ENCODE results near the gene ARHGEF10L.
"Not testable (repeated sequence)": the region's sequence is repeated elsewhere in the genome, so short reads cannot be mapped to it uniquely, and the experiment has no call there.

Gene ARHGEF10L

DNA sequence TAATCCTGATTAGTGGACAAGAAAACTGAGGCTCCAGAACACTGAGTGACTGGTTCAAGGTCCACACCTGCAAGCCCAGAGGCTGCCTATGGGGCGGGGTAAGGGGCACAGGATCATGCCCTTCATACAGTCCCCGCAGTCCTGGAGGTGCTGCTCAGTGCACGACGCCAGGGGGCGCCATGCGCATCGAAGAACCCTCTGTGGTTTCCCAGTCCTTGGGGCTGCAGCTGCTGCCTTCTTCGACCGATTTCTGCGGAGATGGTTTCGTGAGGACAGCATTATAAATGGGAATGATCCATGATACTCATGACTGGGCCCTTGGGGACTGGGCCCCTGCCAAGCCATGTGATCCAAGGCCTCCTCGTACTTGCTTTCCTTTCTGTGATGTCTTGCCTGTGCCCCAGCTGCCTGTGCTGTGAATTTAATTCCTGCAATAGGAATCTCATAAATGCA lies 37.1 kb upstream of the ARHGEF10L start:
- no peak overlapping the region for H3K27ac ChIP-seq
- peak; percentile 66 for DNase-seq (ENCODE audit: low spot score)
- CTCF ChIA-PET = interaction anchor here (0.5 to 3.1 kb wide), 17 partner anchors 18 to 294 kb away, joined by 3 to 58 read pairs (median 4); no protein-coding TSS in a partner anchor
- TF ChIP-seq, protein P1, sequence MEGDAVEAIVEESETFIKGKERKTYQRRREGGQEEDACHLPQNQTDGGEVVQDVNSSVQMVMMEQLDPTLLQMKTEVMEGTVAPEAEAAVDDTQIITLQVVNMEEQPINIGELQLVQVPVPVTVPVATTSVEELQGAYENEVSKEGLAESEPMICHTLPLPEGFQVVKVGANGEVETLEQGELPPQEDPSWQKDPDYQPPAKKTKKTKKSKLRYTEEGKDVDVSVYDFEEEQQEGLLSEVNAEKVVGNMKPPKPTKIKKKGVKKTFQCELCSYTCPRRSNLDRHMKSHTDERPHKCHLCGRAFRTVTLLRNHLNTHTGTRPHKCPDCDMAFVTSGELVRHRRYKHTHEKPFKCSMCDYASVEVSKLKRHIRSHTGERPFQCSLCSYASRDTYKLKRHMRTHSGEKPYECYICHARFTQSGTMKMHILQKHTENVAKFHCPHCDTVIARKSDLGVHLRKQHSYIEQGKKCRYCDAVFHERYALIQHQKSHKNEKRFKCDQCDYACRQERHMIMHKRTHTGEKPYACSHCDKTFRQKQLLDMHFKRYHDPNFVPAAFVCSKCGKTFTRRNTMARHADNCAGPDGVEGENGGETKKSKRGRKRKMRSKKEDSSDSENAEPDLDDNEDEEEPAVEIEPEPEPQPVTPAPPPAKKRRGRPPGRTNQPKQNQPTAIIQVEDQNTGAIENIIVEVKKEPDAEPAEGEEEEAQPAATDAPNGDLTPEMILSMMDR (conservative IDR thresholded peaks at IDR 0.05; ENCODE audit: low read depth) = peak; percentile 70
- POLR2A ChIA-PET (ENCODE audit: low non-redundant PET) = no interaction called here

DNA sequence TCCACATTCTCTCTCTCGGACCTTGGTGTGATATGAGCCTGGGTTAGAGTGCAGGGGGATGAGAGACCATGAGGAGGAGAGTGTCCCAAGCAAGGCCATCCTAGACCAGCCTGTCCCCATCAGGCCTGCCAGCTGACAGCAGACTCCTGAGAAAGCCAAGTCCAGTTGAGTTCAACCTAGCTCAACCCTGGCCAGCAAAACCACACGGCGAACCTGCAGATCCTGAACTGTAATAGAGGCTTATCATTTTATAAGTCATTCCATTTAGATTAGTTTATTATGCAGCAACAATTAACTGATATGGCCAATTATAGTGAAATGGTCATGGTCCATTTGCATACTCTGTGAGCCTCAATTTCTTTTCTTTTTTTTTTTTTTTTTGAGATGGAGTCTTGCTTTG lies 36.4 kb upstream of the ARHGEF10L start:
- CTCF ChIA-PET = interaction anchor here (0.6 to 3.1 kb wide), 12 partner anchors 18 to 293 kb away, joined by 3 to 58 read pairs (median 4); no protein-coding TSS in a partner anchor
- TF ChIP-seq, protein P1 (conservative IDR thresholded peaks at IDR 0.05; ENCODE audit: low read depth) = no peak
- no peak for DNase-seq (ENCODE audit: low spot score)
- H3K27ac ChIP-seq = no peak overlapping the region
- POLR2A ChIA-PET (ENCODE audit: low non-redundant PET) = interaction anchor here (0.6 kb wide), 1 partner anchor 214 kb away, joined by 4 read pairs; no protein-coding TSS in a partner anchor

DNA sequence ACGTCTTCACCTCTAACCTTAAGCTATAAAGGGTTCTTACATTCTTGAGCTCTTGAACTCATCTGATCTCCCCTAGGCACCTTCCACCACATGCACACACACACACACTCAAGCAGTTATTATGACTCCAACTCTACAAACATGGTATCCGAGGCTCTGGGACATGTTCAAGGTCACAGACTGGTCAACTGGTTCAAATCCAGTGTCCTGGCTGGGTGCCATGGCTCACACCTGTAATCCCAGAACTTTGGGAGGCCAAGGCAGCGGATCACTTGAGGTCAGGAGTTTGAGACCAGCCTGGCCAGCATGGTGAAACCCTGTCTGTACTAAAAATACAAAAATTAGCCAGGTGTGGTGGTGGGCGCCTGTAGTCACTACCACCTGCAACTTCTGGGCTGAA lies 32.3 kb upstream of the ARHGEF10L start:
- DNase-seq (ENCODE audit: low spot score); H3K27ac ChIP-seq; POLR2A ChIA-PET (ENCODE audit: low non-redundant PET): not testable (repeated sequence)
- CTCF ChIA-PET = interaction anchor here (0.6 to 2.2 kb wide), 5 partner anchors 12 to 100 kb away, joined by 3 to 12 read pairs (median 4); no protein-coding TSS in a partner anchor

GRCh38 chr1:17507915-17508314 lies 31.6 kb upstream of the ARHGEF10L start:
- CTCF ChIA-PET = interaction anchor here (0.6 to 2.2 kb wide), 6 partner anchors 12 to 99 kb away, joined by 3 to 12 read pairs (median 5); no protein-coding TSS in a partner anchor

GRCh38 chr1:17509363-17509762 lies 30.1 kb upstream of the ARHGEF10L start:
- H3K27ac ChIP-seq = no peak overlapping the region
- CTCF ChIA-PET = interaction anchor here (1.7 kb wide), 1 partner anchor 96 kb away, joined by 6 read pairs; no protein-coding TSS in a partner anchor
- TF ChIP-seq, protein P1 (conservative IDR thresholded peaks at IDR 0.05; ENCODE audit: low read depth) = no peak
- DNase-seq (ENCODE audit: low spot score) = no peak
- POLR2A ChIA-PET (ENCODE audit: low non-redundant PET) = no interaction called here

More at GRCh38 chr1:17507915-17508314, 31.6 kb upstream of the ARHGEF10L start:
- no peak for DNase-seq (ENCODE audit: low spot score)
- no peak overlapping the region for H3K27ac ChIP-seq
- TF ChIP-seq, protein P1 (conservative IDR thresholded peaks at IDR 0.05; ENCODE audit: low read depth) = no peak
- POLR2A ChIA-PET (ENCODE audit: low non-redundant PET) = no interaction called here

GRCh38 chr1:17510138-17510537 lies 29.4 kb upstream of the ARHGEF10L start:
- CTCF ChIA-PET = no interaction called here

DNA sequence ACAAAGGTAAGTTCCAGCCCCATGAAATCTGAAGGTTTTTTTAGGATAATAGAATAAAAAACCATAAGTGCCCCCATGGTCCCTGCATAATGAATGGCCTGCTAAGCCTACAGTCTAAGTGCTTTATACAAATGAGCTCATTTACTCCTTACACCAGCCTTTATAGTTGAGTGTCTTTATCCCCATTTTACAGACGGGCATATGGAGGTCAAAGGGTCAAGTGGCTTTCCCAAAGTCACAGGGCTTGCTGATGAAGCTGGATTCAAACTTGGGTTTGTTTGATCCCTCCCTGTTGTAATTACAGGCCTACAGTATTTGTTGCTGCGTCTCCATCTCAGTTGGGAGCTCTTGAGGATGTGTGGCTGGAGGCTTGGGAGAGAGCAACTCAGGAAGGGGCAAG lies 28.3 kb upstream of the ARHGEF10L start:
- no peak overlapping the region for H3K27ac ChIP-seq
- ChIA-PET CTCF (interaction anchor here (1.0 to 2.6 kb wide), 2 partner anchors 11 to 95 kb away, joined by 3 to 11 read pairs; no protein-coding TSS in a partner anchor), POLR2A (ENCODE audit: low non-redundant PET) (no interaction called here)
- TF ChIP-seq, protein P1 (conservative IDR thresholded peaks at IDR 0.05; ENCODE audit: low read depth) = no peak
- no peak for DNase-seq (ENCODE audit: low spot score)

More at GRCh38 chr1:17510138-17510537, 29.4 kb upstream of the ARHGEF10L start:
- TF ChIP-seq, protein P1 (conservative IDR thresholded peaks at IDR 0.05; ENCODE audit: low read depth) = no peak
- no peak overlapping the region for H3K27ac ChIP-seq
- DNase-seq (ENCODE audit: low spot score) = no peak
- POLR2A ChIA-PET (ENCODE audit: low non-redundant PET) = interaction anchor here (0.6 kb wide), 1 partner anchor 871 kb away, joined by 3 read pairs; no protein-coding TSS in a partner anchor
